A549 (cell line): ENCODE data around the gene ZFPM1. TPM values are rescaled to one million over a fixed set of nuclear protein-coding genes. Genes with fewer than 3 reads are reported as not detected.
A peak's percentile ranks its signal among the peaks of the same experiment; 100 is the strongest.

Experiments used
- ATAC-seq, 2 experiments: fragments of 200-7000 bp in 1 of 2; fragments of >200 bp in 1 of 2; cut with Nextera tagmentation in 1 of 2; cut with Tn5 transposase in 1 of 2; 3 replicates each; pipeline versions ENCODE4 v1.8.0 to v1.9.1; 2018 to 2020; ENCODE audit warnings: mild to moderate bottlenecking in 1 of 2, moderate library complexity in 1 of 2
- CTCF ChIA-PET: fragments of 300-600 bp; sonication (Branson Sonifier 250); formaldehyde crosslinking; extraction: SDS; loops from one replicate; lab custom pipeline; 2021; ENCODE audit warnings: antibody characterized with exemption, inconsistent platforms; lab: Yijun Ruan, JAX
- POLR2A ChIA-PET: fragments of 350-600 bp; formaldehyde crosslinking; extraction: SDS; loops from one replicate; lab custom pipeline; 2021; ENCODE audit warnings: antibody characterized with exemption, inconsistent platforms; lab: Yijun Ruan, JAX
- DNase-seq, 2 experiments: peaks; one replicate each; pipeline versions ENCODE4 v3.0.0 to v3.0.0-alpha.2; 2011 to 2016; ENCODE audit warnings: low read depth in 1 of 2, low spot score in 1 of 2
- FAIRE-seq: peaks from 2 replicates; lab custom pipeline; 2011; peaks lifted over from hg19 to GRCh38; lab: Jason Lieb, UNC
- H3K27ac ChIP-seq, 2 experiments: fragments of >200 bp; sonication (Bioruptor Twin); formaldehyde crosslinking; 3 replicates each; pipeline ENCODE4 v1.5.1; 2016 to 2017
- H3K4me1 ChIP-seq: fragments of >200 bp; sonication (Bioruptor Twin); formaldehyde crosslinking; 3 replicates; pipeline ENCODE4 v1.6.1; 2016
- H3K4me2 ChIP-seq: fragments of >200 bp; sonication (Bioruptor Twin); formaldehyde crosslinking; 3 replicates; pipeline ENCODE4 v1.6.1; 2016
- H3K4me3 ChIP-seq: fragments of >200 bp; sonication (Bioruptor Twin); formaldehyde crosslinking; 3 replicates; pipeline ENCODE4 v1.5.1; 2016
- H3K9me3 ChIP-seq: fragments of >200 bp; sonication (Bioruptor Twin); formaldehyde crosslinking; 3 replicates; pipeline ENCODE4 v1.6.1; 2016
- BHLHE40 ChIP-seq: IDR thresholded peaks from 2 replicates; pipeline ENCODE4 v1.6.1; 2012; ENCODE audit warnings: low read depth, low read length, inconsistent platforms
- CHD2 ChIP-seq: fragments of 150-350 bp; IDR thresholded peaks from 2 replicates; pipeline ENCODE4 v1.6.1; 2014; ENCODE audit warnings: low read length; ENCODE audit not compliant: partially characterized antibody
- EHMT2 ChIP-seq: fragments of 200-600 bp; sonication (generic); IDR thresholded peaks from 2 replicates; pipeline ENCODE4 v1.6.1; 2016; ENCODE audit warnings: antibody characterized with exemption, low read depth, mild to moderate bottlenecking, moderate library complexity
- FOSL2 ChIP-seq, 2 experiments: fragments of 450-650 bp in 1 of 2; fragments of >200 bp in 1 of 2; sonication (Bioruptor Twin) in 1 of 2; formaldehyde crosslinking; IDR thresholded peaks; 2 replicates each; pipeline versions ENCODE4 v1.5.0 to v1.6.1; 2016 to 2020; ENCODE audit warnings: mild to moderate bottlenecking in 1 of 2, moderate library complexity in 1 of 2
- HEYL ChIP-seq: fragments of 250-450 bp; sonication (Bioruptor Pico); IDR thresholded peaks from 2 replicates; pipeline ENCODE4 v1.8.0; 2021; ENCODE audit warnings: mild to moderate bottlenecking, moderate library complexity
- HOXB5 ChIP-seq: fragments of 250-450 bp; sonication (Bioruptor Pico); IDR thresholded peaks from 2 replicates; pipeline ENCODE4 v1.5.0; 2020; ENCODE audit warnings: mild to moderate bottlenecking, moderate library complexity
- JUNB ChIP-seq: fragments of >200 bp; sonication (Bioruptor Twin); formaldehyde crosslinking; IDR thresholded peaks from 2 replicates; pipeline ENCODE4 v1.6.1; 2016
- KDM1A ChIP-seq: fragments of 200-600 bp; sonication (generic); IDR thresholded peaks from 2 replicates; pipeline ENCODE4 v1.6.1; 2016; ENCODE audit warnings: low read depth, mild to moderate bottlenecking
- MYC ChIP-seq: IDR thresholded peaks from 2 replicates; pipeline ENCODE4 v1.6.1; 2012; ENCODE audit warnings: mild to moderate bottlenecking, inconsistent platforms, low read length, improper control_type of control experiment, borderline replicate concordance
- NR3C1 ChIP-seq: fragments of >200 bp; sonication (Bioruptor Twin); formaldehyde crosslinking; IDR thresholded peaks from 3 replicates; pipeline ENCODE4 v1.6.1; 2017
- POLR2AphosphoS2 ChIP-seq: conservative IDR thresholded peaks from 2 replicates; pipeline ENCODE4 v1.6.1; 2012; ENCODE audit warnings: low read length, improper control_type of control experiment, inconsistent platforms
- RFX5 ChIP-seq: fragments of 450-650 bp; IDR thresholded peaks from 2 replicates; pipeline ENCODE4 v1.7.1; 2014; ENCODE audit warnings: antibody characterized with exemption, mild to moderate bottlenecking, moderate library complexity
- RNF2 ChIP-seq: fragments of 200-600 bp; sonication (generic); IDR thresholded peaks from 2 replicates; pipeline ENCODE4 v1.6.1; 2016; ENCODE audit warnings: low read depth, mild to moderate bottlenecking, antibody characterized with exemption, moderate library complexity, borderline replicate concordance
- SREBF2 ChIP-seq: fragments of 450-650 bp; IDR thresholded peaks from 2 replicates; pipeline ENCODE4 v1.6.1; 2014; ENCODE audit warnings: mild to moderate bottlenecking, moderate library complexity
- TFCP2L1 ChIP-seq: fragments of 250-450 bp; sonication (Bioruptor Pico); IDR thresholded peaks from 2 replicates; pipeline ENCODE4 v1.5.0; 2021; ENCODE audit warnings: mild to moderate bottlenecking
- TP53 ChIP-seq: fragments of 250-450 bp; sonication (Bioruptor Pico); IDR thresholded peaks from 2 replicates; pipeline ENCODE4 v1.5.0; 2021; ENCODE audit warnings: mild to moderate bottlenecking, moderate library complexity
- ZFP36 ChIP-seq: fragments of 450-650 bp; IDR thresholded peaks from 2 replicates; pipeline ENCODE4 v1.6.1; 2014; ENCODE audit warnings: borderline replicate concordance; ENCODE audit not compliant: partially characterized antibody
- ZSCAN20 ChIP-seq: fragments of 250-450 bp; sonication (Bioruptor Pico); IDR thresholded peaks from 2 replicates; pipeline ENCODE4 v1.8.0; 2022; ENCODE audit warnings: mild to moderate bottlenecking, moderate library complexity
- WGBS: methylation state at CpG from one replicate; pipeline ENCODE4 v1.1.6; 2017; ENCODE audit errors: missing lambda C conversion rate; 5-methylcytosine and 5-hydroxymethylcytosine counted together
- polyA plus RNA-seq, 4 experiments: library from polyadenylated mRNA; depleted of rRNA in 3 of 4; stranded (reverse); fragments of >200 nt; fragmentation: RNase III in 1 of 4; extraction: RNeasy Plus Mini Kit Qiagen cat#74134 plus additional on column Dnase treatment in 1 of 4; gene quantifications; 2 replicates in 3 of 4; 3 replicates in 1 of 4; pipeline ENCODE4 v1.2.3, GENCODE V29; 2011 to 2017
- TF ChIP-seq, protein P1 (sequence below): fragments of >200 bp; sonication (Bioruptor Twin); formaldehyde crosslinking; IDR thresholded peaks from 2 replicates; pipeline ENCODE4 v1.6.1; 2016
- TF ChIP-seq, protein P2 (sequence below): IDR thresholded peaks from 2 replicates; pipeline ENCODE4 v1.6.1; 2012; ENCODE audit warnings: low read depth, borderline replicate concordance
- TF ChIP-seq, protein P3 (sequence below): fragments of 200-600 bp; sonication (generic); IDR thresholded peaks from 2 replicates; pipeline ENCODE4 v1.6.1; 2016; ENCODE audit warnings: antibody characterized with exemption, mild to moderate bottlenecking, moderate library complexity
- TF ChIP-seq, protein P4 (sequence below): fragments of >200 bp; sonication (Bioruptor Twin); formaldehyde crosslinking; IDR thresholded peaks from 3 replicates; pipeline ENCODE4 v1.6.1; 2016
- TF ChIP-seq, protein P5 (sequence below): fragments of >200 bp; sonication (Bioruptor Twin); formaldehyde crosslinking; IDR thresholded peaks from 3 replicates; pipeline ENCODE4 v1.5.1; 2016

Gene ZFPM1
- polyA plus RNA-seq, 2 of the 4 experiments (the other 2 are of a cell fraction) = 0.36 to 2.5 TPM

DNA sequence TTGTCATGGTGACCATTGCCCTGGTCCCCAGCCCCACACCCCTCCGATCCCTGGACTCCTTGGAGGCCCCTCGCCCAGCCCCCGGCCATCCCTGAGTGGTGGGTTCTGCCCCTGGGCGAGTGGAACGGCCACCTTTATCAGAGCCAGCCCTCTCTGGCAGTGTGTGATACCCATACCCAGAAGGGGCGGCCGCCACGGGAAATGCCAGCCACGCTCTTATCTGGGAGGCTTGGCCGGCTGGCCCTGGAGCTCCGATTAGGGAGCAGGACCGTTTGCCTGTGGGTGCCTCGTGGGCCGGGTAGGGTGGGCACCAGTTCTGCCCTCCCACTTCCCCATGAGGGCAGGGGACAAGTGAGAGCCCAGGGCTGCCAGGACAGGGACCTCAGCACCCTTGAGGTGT is 58.8 kb downstream of the ZFPM1 start:
- CTCF ChIA-PET = interaction anchor here (0.9 kb wide), 1 partner anchor 74 kb away, joined by 3 read pairs; no protein-coding TSS in a partner anchor

DNA sequence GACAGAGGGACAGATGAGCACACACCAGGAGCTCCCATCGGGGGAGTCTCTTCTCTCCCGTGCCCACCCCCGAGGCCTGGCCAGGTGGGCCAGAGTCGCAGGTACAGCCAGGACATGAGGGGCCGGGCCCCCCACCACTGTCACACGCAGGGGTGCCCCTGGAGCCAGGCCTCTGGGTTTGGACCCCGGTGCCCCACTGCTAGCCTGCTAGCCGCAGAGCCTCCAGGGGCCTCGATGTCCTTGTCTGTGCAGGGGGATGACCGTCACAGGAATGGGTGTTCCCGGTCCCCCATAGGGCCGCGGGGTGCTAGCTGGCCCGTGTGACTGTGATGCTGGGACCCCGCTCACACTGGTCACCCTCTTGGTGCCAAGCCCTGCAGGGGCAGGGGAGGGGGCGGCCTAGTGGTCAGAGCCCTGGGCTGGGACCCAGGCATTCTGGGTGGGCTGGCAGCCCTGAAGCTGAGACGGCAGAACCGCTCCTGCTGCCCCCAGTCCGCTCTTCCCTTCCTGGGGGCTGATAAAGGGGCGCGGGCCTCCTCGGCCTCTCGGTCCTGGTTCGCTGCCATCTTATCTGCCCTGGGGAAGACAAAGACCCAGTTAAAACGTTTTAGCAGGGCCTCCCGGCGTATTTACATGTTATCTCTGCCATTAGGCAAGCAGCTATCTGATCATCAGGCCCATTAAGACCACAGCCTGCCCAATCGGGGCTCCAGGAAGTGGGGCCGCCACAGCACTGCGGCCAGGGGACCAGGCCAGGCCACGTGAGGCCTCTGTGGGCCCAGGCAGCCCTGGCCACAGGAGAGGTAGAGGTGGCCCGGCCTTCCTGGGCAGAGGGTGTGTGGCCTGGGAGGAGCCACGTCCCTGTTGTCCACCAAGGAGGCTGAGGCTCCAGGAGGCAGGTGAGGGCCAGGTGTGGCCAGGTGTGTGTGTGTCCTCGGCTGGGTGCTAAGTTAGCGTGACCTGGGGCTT is 59.9 kb downstream of the ZFPM1 start:
- no peak overlapping the region for H3K4me3 ChIP-seq
- DNase-seq (no peak), ATAC-seq (no peak), FAIRE-seq (no peak)
- H3K4me1 ChIP-seq = no peaks in the 10 kb centered on the region; the same call in 2 of the 3 replicates
- TF ChIP-seq MYC (no peak), FOSL2 (IDR thresholded peaks at IDR 0.05) (no peak), FOSL2 (CRISPR knock-in tag; IDR thresholded peaks at IDR 0.05) (no peak), TP53 (CRISPR knock-in tag) (no peak), ZSCAN20 (no peak), TFCP2L1 (CRISPR knock-in tag) (no peak), ZFP36 (no peak), JUNB (no peak), KDM1A (no peak), BHLHE40 (no peak)
- TF ChIP-seq, protein P1, sequence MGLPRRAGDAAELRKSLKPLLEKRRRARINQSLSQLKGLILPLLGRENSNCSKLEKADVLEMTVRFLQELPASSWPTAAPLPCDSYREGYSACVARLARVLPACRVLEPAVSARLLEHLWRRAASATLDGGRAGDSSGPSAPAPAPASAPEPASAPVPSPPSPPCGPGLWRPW = no peak
- TF ChIP-seq, protein P2, sequence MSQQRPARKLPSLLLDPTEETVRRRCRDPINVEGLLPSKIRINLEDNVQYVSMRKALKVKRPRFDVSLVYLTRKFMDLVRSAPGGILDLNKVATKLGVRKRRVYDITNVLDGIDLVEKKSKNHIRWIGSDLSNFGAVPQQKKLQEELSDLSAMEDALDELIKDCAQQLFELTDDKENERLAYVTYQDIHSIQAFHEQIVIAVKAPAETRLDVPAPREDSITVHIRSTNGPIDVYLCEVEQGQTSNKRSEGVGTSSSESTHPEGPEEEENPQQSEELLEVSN = no peak
- TF ChIP-seq, protein P3, sequence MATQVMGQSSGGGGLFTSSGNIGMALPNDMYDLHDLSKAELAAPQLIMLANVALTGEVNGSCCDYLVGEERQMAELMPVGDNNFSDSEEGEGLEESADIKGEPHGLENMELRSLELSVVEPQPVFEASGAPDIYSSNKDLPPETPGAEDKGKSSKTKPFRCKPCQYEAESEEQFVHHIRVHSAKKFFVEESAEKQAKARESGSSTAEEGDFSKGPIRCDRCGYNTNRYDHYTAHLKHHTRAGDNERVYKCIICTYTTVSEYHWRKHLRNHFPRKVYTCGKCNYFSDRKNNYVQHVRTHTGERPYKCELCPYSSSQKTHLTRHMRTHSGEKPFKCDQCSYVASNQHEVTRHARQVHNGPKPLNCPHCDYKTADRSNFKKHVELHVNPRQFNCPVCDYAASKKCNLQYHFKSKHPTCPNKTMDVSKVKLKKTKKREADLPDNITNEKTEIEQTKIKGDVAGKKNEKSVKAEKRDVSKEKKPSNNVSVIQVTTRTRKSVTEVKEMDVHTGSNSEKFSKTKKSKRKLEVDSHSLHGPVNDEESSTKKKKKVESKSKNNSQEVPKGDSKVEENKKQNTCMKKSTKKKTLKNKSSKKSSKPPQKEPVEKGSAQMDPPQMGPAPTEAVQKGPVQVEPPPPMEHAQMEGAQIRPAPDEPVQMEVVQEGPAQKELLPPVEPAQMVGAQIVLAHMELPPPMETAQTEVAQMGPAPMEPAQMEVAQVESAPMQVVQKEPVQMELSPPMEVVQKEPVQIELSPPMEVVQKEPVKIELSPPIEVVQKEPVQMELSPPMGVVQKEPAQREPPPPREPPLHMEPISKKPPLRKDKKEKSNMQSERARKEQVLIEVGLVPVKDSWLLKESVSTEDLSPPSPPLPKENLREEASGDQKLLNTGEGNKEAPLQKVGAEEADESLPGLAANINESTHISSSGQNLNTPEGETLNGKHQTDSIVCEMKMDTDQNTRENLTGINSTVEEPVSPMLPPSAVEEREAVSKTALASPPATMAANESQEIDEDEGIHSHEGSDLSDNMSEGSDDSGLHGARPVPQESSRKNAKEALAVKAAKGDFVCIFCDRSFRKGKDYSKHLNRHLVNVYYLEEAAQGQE = no peak
- ChIA-PET CTCF (no interaction called here), POLR2A (no interaction called here)
- WGBS = 92% methylated on average over 31 of the region's 35 CpGs
- no peak overlapping the region for H3K4me2 ChIP-seq
- no peaks in the 10 kb centered on the region for H3K9me3 ChIP-seq
- H3K27ac ChIP-seq = no peak overlapping the region

More for the DNA sequence above, 58.8 kb downstream of the ZFPM1 start:
- Histone ChIP-seq H3K4me3 (no peak overlapping the region), H3K4me1 (peaks cover 4% of the 10 kb centered on the region; the same call in 1 of the 3 replicates), H3K9me3 (no peaks in the 10 kb centered on the region), H3K27ac (no peak overlapping the region), H3K4me2 (no peak overlapping the region)
- POLR2A ChIA-PET = no interaction called here
- no peak for TF ChIP-seq JUNB
- TF ChIP-seq, protein P1 = no peak
- no peak for TF ChIP-seq POLR2AphosphoS2
- no peak for TF ChIP-seq EHMT2
- TF ChIP-seq RFX5 = no peak
- no peak for TF ChIP-seq NR3C1
- no peak for FAIRE-seq
- no peak for DNase-seq
- WGBS = no CpG with 5 or more reads among the region's 14 CpGs
- no peak for ATAC-seq

DNA sequence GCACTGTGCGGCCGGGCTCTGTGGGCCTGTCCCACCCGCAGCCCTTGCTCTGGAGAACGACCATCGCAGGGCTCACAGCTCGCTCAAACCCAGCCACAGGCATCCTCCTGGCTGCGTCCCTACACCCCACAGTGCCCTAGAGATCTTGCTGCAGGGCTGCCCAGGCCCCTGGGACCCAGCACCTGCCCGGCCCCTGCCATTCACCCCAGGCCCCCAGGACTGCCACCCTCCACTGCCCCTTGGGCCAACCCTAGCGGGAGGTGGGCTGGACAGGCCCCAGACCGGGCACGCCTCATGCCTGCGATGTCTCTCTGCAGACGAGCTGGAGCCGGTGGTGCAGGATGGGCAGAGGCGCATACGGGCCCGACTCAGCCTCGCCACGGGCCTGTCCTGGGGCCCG is 61.0 kb downstream of the ZFPM1 start:
- FAIRE-seq = no peak
- CTCF ChIA-PET = no interaction called here
- no peak for TF ChIP-seq SREBF2
- no peak for TF ChIP-seq POLR2AphosphoS2
- no peak for TF ChIP-seq RNF2
- no peak for TF ChIP-seq BHLHE40
- no peak for TF ChIP-seq MYC
- TF ChIP-seq, protein P4, sequence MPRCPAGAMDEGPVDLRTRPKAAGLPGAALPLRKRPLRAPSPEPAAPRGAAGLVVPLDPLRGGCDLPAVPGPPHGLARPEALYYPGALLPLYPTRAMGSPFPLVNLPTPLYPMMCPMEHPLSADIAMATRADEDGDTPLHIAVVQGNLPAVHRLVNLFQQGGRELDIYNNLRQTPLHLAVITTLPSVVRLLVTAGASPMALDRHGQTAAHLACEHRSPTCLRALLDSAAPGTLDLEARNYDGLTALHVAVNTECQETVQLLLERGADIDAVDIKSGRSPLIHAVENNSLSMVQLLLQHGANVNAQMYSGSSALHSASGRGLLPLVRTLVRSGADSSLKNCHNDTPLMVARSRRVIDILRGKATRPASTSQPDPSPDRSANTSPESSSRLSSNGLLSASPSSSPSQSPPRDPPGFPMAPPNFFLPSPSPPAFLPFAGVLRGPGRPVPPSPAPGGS = no peak
- TF ChIP-seq RFX5 = no peak
- TF ChIP-seq HOXB5 (CRISPR knock-in tag) = no peak
- no peak for TF ChIP-seq HEYL (CRISPR knock-in tag)
- no peak for TF ChIP-seq TP53 (CRISPR knock-in tag)
- no peak for TF ChIP-seq NR3C1
- TF ChIP-seq CHD2 = no peak
- TF ChIP-seq, protein P5, sequence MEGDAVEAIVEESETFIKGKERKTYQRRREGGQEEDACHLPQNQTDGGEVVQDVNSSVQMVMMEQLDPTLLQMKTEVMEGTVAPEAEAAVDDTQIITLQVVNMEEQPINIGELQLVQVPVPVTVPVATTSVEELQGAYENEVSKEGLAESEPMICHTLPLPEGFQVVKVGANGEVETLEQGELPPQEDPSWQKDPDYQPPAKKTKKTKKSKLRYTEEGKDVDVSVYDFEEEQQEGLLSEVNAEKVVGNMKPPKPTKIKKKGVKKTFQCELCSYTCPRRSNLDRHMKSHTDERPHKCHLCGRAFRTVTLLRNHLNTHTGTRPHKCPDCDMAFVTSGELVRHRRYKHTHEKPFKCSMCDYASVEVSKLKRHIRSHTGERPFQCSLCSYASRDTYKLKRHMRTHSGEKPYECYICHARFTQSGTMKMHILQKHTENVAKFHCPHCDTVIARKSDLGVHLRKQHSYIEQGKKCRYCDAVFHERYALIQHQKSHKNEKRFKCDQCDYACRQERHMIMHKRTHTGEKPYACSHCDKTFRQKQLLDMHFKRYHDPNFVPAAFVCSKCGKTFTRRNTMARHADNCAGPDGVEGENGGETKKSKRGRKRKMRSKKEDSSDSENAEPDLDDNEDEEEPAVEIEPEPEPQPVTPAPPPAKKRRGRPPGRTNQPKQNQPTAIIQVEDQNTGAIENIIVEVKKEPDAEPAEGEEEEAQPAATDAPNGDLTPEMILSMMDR = no peak

More for the DNA sequence above, 61.0 kb downstream of the ZFPM1 start:
- H3K27ac ChIP-seq = no peak overlapping the region
- ATAC-seq (peak in 1 of 2 experiments; percentile 10; a peak in 1 of 6 replicates), DNase-seq (no peak)
- H3K4me3 ChIP-seq = no peak overlapping the region
- H3K9me3 ChIP-seq = no peaks in the 10 kb centered on the region
- H3K4me1 ChIP-seq = no peaks in the 10 kb centered on the region; the same call in 2 of the 3 replicates
- H3K4me2 ChIP-seq = no peak overlapping the region
- POLR2A ChIA-PET = no interaction called here
- WGBS = 92% methylated on average over 8 of the region's 20 CpGs
